Activated CD4-positive, alpha-beta T cell treated with anti-CD3 and anti-CD28 coated beads for 1 hour (primary cell): ENCODE measurements around the gene JADE2.

ENCODE experiments used
- DNase-seq: peaks from one replicate; pipeline ENCODE4 v3.0.0-alpha.2; 2020

The JADE2 gene

DNA sequence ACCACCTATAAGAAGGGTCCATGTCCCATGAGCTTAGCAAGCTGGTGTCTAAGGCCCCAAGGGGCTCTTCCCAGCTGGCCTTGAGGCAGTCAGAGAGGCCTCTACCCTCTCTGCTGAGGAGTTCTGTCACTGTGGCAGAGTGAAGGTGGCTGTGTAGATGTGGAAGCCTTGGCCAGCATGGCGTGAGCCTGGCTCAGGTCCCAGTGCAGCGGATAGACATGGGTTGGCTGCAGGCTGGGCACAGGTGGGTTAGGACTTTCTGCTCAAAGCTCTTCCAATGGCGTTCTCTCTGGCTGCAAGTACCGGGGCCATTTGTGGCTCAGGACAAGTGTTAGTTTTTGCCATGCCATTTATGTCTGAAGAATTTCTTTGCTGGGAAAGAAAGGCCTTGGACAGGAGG is 47.3 kb downstream of the JADE2 start:
- DNase-seq = no peak

DNA sequence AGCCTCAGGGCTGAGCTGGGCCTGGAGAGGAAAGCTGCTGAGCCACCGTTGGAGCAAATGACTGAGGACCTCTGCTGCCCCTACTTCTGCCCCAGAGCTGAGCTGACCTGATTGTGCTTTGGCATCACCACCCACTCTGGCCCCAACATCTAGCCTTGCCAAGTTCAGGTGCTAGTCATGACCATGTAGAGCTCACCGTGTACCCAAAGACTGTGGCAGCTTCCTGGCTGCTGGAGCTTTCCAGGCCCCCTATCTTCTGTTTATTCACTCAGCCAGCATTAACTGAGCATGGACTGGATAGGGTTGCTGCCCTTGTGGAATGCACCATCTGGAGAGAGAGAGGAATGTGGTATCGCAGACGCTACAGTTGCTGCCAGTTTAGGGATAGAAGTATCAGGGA is 49.1 kb downstream of the JADE2 start:
- DNase-seq = no peak

DNA sequence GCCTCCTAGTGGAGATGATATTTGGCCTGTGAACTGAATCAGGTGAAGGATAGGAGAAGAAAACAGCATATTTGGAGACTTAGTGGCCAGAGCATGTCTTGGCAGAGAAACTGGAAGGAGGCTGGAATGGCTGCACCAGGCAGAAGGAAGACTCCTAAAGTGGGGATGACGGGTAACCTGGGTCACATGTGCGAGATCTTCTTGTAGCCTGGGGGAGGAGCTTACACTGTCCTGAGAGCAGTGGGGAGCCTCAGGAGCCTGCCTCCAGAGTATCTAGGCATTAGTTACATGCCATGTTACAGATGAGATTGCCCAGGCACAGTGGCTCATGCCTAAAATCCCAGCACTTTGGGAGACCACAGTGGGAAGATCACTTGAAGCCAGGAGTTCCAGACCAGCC is 49.8 kb downstream of the JADE2 start:
- no peak for DNase-seq

DNA sequence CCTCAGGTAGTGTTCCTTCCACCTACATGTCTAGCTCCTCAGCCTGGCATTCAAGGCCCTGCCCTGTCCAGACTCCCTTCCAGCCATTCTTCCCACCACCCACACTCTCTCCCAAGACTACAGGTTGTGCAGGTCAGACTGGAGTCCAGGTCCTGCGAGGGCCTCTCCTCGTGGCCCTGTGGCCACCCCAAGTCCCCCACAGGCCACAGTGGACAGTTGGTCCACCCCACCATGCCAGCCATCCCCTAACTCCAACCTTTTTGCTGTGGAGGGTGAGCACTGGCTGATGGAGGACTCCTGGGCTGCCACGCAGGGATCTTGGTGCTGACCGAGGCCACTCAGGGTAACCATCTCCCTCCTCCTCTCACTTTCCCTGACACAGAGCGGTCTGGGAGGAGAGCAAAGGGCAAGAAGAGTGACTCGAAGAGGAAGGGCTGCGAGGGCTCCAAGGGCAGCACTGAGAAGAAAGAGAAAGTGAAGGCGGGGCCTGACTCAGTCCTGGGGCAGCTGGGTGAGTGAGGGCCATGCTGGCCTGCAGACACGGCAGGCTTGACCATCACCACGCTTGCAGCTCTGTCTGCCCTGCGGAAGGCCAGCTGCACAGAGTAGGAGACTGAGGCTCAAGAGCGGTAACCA is 51.0 kb downstream of the JADE2 start:
- DNase-seq = no peak

DNA sequence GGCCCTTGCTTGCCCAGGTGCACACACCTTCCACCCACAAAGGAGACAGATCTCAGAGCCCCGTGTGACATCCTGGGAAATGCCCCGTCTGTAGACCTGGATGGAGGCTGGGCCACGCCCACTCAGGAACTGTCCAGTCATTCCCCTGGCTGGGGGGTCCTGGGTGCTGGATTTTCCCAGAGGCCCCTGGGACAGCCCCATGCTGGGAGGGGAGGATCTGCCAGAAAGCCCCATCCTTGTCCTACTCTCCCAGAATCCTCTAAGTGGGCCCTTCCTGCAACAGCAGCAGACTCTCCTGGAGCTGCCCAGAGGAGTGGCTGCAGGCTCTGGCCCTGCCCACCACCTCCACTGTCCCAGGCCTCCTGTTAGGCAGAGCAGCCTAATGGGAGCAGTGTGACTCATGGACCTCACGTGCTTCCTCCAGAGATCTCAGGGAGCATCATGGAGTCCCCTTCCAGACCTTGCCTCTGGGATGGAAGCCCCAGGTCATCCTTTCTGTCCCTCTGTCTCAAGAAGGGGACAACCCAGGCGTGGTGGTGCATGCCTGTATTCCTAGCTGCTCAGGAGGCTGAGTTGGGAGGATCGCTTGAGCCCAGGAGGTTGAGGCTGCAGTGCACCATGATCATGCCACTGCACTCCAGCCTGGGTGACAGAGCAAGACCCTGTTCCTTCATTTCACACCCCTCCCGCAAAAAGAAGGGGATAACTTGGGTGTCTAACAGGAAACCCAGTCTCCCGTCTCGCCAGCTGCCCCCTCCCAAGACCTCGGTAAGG is 51.7 kb downstream of the JADE2 start:
- DNase-seq = no peak

DNA sequence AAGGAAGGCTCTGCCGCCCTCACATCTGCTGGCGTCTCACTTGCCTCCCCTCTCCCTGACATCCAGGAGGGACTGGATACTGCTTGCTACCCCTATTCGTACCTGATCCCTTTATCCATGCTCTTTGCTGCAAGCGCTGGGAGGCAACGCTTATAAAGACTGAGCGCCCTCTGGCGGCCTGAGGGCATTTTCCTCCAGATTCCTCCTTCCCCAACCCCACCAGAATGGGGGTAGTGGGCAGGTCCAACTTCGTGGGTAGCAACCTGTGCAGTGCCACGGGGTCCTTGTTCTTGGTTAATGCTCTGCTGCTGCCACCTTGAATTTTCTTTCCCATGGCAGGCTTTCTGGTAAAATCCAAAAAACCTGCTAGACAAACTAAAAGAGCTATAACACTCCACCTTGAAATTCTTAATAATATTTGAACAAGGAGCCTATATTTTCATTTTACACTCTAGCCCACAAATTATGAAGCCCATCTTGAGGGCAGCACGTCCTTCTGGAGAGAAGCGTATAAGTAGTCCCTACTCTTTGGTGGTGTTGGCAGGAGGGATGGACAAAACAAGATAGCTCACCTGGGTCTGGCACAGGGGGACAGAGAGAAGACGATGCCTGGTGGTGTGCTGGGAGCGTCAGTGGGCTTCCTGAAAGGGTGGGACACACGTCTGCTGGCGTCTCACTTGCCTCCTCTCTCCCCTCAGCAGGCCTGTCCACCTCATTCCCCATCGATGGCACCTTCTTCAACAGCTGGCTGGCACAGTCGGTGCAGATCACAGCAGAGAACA is 52.5 kb downstream of the JADE2 start:
- peak; percentile 59 for DNase-seq

DNA sequence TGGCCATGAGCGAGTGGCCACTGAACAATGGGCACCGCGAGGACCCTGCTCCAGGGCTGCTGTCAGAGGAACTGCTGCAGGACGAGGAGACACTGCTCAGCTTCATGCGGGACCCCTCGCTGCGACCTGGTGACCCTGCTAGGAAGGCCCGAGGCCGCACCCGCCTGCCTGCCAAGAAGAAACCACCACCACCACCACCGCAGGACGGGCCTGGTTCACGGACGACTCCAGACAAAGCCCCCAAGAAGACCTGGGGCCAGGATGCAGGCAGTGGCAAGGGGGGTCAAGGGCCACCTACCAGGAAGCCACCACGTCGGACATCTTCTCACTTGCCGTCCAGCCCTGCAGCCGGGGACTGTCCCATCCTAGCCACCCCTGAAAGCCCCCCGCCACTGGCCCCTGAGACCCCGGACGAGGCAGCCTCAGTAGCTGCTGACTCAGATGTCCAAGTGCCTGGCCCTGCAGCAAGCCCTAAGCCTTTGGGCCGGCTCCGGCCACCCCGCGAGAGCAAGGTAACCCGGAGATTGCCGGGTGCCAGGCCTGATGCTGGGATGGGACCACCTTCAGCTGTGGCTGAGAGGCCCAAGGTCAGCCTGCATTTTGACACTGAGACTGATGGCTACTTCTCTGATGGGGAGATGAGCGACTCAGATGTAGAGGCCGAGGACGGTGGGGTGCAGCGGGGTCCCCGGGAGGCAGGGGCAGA is 53.3 kb downstream of the JADE2 start:
- no peak for DNase-seq

DNA sequence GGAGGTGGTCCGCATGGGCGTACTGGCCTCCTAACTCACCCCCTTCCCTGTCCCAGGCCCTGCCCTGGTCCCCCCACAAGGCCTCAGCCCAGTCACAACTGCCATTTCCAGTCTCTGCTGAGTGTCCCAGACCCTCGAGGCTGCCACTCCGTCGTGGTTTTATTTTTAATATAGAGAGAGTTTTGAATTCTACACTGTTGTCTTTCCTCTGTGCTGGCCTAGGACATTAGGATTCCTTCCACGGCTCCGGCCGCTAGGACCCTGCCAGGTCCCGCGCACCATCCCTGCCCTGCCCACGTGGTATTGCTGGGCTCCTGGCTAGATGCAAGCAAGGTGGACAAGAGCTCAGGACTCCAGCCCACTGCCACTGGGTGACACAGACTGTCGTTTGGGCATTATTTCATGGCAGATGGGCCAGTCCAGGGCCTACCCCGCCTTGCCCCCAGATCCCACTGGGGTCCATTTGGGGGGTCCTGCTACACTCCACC is 53.9 kb downstream of the JADE2 start:
- no peak for DNase-seq

DNA sequence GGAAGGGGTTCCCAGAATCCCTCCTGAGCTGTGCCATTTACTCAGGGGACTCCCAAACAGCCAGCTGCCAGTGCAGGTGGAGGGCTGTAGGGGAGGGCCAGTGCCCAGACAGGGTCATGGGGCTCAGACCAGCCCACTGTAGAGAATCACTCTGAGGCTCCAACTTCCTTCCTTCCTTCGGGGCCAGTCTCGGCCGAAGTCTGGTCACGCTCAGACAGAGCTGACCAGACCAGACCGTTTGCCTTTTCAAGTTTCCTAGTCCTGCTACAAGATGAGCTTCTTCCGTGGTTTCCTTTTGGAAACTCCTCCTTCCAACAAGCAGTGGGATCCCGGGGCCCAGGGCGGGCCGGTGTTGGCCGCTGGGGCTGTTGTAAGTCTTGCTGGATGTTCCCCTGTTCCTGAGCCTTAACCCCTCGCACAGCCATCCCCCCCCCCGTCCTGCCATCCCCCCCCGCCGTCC is 54.6 kb downstream of the JADE2 start:
- DNase-seq = no peak

DNA sequence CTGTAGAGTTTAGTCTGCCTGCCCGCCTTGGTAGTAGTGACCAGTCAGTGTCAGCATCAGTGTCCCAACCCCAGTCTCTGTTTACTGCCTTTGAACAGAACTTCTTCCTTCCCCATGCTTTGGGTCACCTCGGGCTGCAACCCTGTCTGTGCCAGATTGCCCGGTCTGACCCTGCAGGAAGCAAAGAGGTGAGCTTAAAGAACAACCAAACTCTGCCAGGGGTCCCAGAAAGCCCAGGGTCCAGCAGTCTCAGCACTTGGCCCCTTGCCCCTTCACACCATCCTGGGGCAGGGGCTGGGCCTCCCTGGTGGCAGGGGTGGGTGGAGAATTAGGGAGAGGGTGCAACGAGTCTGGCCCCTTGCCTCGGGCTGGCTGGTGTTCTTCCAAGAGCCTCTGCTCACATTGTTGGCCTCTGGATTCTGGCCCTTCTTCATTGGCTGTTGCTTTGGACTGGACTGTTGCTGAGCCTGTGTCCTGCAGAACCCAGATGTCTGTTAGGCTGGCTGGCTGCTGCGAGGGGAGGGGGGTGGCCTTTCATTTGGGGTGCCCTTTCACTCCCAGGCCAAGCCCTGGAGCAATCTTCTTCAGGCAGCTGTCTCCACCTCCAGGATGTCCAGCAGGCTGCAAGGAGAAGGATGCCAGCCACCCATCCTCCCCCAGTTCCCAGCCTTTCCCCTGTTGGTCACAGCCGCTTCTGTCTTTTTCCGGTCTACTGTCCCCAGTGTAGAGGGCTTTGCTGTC is 55.9 kb downstream of the JADE2 start:
- no peak for DNase-seq

DNA sequence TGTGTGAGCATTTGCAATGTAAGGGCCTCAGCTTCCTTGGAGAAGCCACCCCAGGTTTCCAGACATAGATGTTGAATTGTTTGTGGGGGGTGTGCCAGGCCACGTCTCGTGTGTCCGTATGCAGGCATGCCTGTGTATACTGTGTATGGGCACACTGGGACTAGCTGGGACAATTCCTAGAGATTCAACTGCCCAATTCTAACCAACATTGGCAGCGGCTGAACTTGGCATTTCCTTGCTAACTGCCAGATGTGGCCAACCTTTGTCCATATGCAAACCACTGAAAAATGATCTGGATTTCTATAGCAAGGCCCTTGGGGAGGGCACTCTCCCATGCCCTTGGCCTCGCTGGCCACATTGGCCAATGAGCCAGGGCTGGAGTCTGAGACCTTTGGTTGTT is 56.8 kb downstream of the JADE2 start:
- DNase-seq = no peak

DNA sequence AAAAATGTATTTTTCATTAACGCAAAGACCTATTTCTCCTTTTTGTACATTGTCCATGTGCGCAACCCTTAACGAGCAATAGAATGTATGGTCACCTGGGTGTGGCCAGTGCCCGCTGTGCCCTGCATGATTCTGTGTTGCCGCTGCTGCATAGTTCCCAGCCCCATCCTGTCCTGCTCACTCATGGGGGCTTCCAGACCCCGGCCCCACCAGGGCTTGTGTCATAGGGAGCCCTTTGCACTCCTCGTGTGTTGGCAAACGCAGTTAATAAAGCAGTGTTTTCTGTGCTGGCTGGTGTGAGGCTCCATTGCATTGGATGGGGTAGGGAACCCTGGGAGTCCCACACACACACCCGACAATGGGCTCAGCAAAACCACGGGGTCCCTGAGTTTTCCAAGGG is 57.5 kb downstream of the JADE2 start:
- DNase-seq = no peak

DNA sequence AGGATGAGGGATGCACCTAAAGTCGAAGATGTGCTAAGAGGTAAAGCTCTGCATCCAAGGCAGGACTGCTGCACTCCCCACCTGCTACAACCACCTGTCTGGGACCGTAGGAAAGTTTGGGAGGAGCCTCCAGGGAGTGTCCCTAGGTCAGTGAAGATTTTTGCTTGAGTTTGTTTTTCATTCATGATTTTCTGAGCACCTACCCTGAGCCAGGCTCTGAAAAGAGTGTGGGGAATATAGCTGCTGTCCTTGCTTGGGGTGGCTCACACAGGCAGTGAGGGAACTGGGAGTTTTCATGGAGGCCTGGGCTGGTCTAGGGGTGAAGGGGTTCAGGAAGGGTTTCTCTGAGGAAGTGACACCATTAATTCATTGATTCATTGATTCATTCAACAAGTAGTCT is 58.3 kb downstream of the JADE2 start:
- DNase-seq = no peak

DNA sequence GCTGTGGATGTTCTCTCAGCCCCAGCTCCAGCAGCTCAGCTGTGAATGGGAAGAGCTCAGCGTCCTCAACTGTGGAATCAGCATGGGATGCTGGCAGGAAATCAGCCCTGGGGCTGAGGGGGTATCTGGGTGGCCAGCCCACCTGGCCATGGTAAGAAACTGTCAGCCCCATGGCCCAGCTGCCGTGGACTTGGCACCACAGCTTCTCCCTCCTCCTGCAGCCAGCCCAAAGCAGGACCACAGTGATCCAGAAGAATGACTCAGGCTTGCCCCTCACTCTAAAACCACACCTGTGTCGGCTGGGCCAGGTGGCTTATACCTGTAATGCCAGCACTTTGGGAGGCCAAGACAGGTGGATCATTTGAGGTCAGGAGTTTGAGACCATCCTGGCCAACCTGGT is 59.2 kb downstream of the JADE2 start:
- DNase-seq = no peak

DNA sequence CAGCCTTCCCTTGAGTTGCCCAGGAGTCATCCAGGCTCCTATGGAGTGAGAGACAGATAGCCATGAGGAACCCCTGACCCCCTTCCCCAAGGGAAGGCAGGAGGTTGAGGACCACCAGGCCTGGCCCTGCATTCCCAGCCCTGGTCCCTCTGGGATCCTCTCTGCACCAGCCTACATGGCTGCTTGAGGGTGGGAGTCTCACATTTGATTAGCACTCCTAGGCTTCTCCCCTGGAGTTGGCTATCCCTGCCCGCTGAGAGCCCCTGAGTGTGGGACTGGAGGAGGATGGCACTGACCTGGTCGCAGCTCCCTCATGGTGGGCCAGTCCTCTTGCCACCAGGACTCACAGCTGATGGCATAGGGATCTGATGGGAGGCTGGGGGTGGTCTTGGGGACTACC is 60.5 kb downstream of the JADE2 start:
- DNase-seq = no peak

DNA sequence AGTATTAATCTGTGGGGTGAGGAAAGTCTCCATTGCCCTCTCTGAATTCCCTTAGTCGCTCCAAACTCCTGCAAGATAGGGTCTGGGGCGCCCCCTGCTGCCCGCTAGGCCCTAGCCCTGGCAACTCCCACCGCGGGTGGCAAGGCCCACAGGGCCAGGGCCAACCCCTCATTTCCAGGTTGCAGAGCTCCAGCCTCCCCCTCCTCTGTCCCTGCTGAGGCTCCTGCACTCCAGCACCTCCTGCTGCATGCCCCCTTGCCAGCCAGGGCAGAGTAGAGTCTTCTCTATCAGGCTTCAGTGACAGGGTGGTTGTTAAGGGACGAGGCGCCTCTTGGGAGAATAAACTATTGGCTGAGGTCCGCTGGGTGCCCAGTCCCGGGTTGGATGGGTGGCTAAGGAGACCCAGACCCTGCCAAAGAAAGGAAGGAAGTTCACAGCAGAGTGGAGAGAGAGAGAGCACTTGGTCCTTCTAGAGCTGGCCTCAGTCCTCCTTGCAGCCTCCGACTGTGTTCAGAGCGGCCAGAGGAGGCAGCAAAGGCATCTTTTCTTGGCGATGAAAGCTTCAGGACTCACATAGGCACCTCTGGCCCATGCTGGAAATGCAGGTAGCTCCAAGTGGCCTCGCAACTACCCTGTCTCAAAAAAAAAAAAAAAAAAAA is 61.5 kb downstream of the JADE2 start:
- peak; percentile 62 for DNase-seq

DNA sequence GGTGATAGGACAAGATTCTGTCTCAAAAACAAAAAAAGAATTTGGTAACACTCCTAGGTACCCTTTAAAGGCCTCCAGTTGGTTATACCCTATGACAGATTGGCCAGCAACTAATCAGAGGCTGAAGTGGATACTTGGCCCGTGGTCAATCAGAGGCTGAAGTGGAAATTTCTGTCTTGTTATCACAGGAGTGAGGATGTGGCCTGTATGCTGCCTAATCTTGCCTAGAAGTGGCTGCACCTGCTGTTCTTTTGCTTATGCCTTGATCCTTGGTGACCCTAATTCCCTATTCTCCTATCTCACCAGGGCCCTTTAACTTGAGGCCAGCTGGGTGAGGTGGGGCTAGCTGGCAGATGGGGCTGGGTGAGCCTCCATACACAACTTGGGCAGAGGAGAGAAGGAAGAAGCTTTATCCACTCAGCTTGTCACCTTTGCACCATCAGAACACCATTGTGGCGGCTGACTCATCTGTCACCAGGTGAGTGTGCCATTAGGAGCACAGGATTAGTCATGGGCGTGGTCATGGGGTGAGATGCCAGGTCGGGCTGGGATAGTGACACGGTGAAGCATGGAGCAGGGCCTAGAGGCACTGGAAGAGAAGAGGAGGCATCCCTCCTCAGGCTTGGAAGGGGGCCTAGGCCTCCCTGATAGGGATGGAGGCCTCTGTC is 65.7 kb downstream of the JADE2 start:
- no peak for DNase-seq

DNA sequence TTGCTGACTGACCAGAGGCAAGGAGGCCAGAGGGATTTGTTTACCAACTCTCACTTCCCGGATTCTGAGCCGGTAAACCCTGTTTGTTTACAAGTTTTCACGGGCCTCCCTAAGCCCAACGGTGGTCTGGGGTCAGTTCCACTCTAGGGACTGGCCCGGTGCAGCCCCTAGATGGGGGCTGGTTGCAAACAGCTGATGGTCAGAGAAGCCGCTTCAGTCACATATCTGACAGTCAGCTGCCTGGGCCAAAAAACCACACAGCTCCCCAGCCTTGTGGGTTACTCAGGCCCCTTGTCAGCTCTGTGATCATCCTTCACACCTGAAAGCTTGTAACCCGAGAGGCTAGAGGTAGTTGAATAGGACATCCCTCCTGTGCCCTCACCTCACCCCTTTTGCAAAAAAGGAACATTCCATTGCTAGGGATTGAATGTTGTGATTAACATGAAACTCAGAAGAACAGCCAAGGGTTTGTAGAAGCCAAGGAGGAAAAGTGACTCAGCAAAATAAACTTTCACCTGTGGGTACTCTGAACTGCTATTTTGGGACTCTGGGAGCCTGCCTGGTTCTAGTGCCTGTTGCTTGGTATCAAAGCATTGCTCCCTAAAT is 66.8 kb downstream of the JADE2 start:
- DNase-seq = no peak

DNA sequence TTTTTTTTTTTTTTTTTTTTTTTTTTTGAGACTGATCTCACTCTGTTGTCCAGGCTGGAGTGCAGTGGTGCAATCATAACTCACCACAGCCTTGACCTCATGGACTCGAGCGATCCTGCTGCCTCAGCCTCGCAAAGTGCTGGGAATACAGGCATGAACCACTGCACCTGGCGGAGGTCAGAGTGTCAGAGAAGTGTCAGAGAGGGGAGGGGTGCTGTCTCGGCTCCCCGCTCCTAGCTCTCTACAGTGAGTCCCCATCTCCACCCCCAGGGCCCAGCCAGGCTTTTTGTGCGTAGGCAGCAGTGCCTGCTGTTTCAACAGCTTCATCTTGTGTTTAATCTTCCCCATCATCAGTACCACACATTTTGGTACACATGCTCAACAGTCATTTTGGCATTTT is 68.9 kb downstream of the JADE2 start:
- DNase-seq = no peak

DNA sequence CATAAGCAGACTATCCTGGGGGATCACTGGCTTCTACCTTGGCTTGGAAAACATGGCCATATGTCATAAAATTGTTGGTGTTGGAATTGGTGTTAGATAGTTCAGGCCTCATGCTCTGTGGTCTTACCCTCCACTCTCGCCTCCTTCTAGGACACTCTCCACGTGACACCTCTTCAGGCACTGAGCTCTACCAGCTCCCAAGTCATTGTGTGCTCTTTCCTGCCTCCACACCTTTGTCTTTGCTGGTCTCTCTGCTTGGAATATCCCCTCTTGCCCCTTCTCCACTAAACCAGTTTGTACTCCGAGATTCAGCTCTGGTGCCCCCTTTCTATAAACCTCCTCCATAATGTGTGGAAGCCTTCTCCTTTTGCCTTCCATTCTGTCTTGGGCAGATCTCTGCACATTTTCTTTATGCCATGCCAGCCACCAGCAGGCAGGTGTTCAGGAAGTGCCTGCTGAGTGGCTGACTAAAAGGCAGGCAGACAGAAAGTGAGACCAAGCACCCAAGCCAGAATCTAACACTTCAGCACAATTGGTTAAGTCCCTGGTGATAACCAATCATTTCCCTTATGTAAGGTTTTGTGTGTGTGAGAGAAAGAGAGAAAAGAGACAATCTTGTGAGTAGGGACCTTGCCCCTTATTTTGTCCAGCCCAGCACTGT is 69.5 kb downstream of the JADE2 start:
- no peak for DNase-seq
